HepG2 (cell line): ENCODE data around the gene GGA3. TPM values are rescaled to one million over a fixed set of nuclear protein-coding genes. Genes with fewer than 3 reads are reported as not detected.

ENCODE experiments used
- AGO1 ChIP-seq: fragments of 200-400 bp; formaldehyde crosslinking; IDR thresholded peaks from 2 replicates; pipeline ENCODE4 v1.6.1; 2017; ENCODE audit warnings: mild to moderate bottlenecking, low read depth, low read length, moderate library complexity; ENCODE audit not compliant: poor library complexity, severe bottlenecking
- ASH2L ChIP-seq: fragments of 300-600, 200-600 bp; sonication (generic); IDR thresholded peaks from 2 replicates; pipeline ENCODE4 v1.7.0; 2017; ENCODE audit warnings: low read depth, mild to moderate bottlenecking, moderate library complexity, mixed read lengths, low read length; ENCODE audit not compliant: insufficient read length
- ATAD3A ChIP-seq: sonication (generic); formaldehyde crosslinking; IDR thresholded peaks from 2 replicates; pipeline ENCODE4 v1.4.0; 2020; ENCODE audit warnings: missing genetic modification reagents
- HDAC6 ChIP-seq: fragments of 200-600 bp; sonication (generic); IDR thresholded peaks from 2 replicates; pipeline ENCODE4 v1.7.0; 2017; ENCODE audit warnings: mild to moderate bottlenecking, antibody characterized with exemption, low read length, low read depth
- HOXA3 ChIP-seq: sonication (generic); formaldehyde crosslinking; IDR thresholded peaks from 2 replicates; pipeline ENCODE4 v1.5.0; 2020; ENCODE audit warnings: missing genetic modification reagents
- KDM4B ChIP-seq: sonication (generic); formaldehyde crosslinking; IDR thresholded peaks from 2 replicates; pipeline ENCODE4 v1.4.0; 2020; ENCODE audit warnings: missing genetic modification reagents
- NFKB2 ChIP-seq: sonication (generic); formaldehyde crosslinking; IDR thresholded peaks from 2 replicates; pipeline ENCODE4 v1.4.0; 2020; ENCODE audit warnings: missing genetic modification reagents, borderline replicate concordance
- ONECUT2 ChIP-seq: sonication (generic); formaldehyde crosslinking; IDR thresholded peaks from 2 replicates; pipeline ENCODE4 v1.4.0; 2020; ENCODE audit warnings: missing genetic modification reagents
- PAX8 ChIP-seq: sonication (generic); formaldehyde crosslinking; IDR thresholded peaks from 2 replicates; pipeline ENCODE4 v1.8.0; 2022; ENCODE audit warnings: mild to moderate bottlenecking, missing genetic modification reagents, borderline replicate concordance
- PCBP1 ChIP-seq: fragments of 200-400 bp; formaldehyde crosslinking; IDR thresholded peaks from 2 replicates; pipeline ENCODE4 v1.6.1; 2017; ENCODE audit warnings: mild to moderate bottlenecking, low read depth, low read length, borderline replicate concordance
- RFXANK ChIP-seq: IDR thresholded peaks from 2 replicates; pipeline ENCODE4 v1.6.1; 2016
- STAG1 ChIP-seq: sonication (generic); formaldehyde crosslinking; IDR thresholded peaks from 2 replicates; pipeline ENCODE4 v1.4.0; 2020; ENCODE audit warnings: missing genetic modification reagents
- ZFP36L2 ChIP-seq: sonication (generic); formaldehyde crosslinking; IDR thresholded peaks from 2 replicates; pipeline ENCODE4 v1.4.0; 2020; ENCODE audit warnings: missing genetic modification reagents
- ZNF251 ChIP-seq: sonication (generic); formaldehyde crosslinking; IDR thresholded peaks from 2 replicates; pipeline ENCODE4 v1.9.0; 2021; ENCODE audit warnings: mild to moderate bottlenecking, missing genetic modification reagents
- ZNF570 ChIP-seq: sonication (generic); formaldehyde crosslinking; IDR thresholded peaks from 2 replicates; pipeline ENCODE4 v1.4.0; 2020; ENCODE audit warnings: mild to moderate bottlenecking, missing genetic modification reagents, borderline replicate concordance
- ZNF652 ChIP-seq: IDR thresholded peaks from 2 replicates; pipeline ENCODE4 v1.6.1; 2016; ENCODE audit warnings: low read depth, borderline replicate concordance
- ZNF746 ChIP-seq: sonication (generic); formaldehyde crosslinking; IDR thresholded peaks from 2 replicates; pipeline ENCODE4 v1.8.0; 2022; ENCODE audit warnings: mild to moderate bottlenecking, missing genetic modification reagents
- ZNF773 ChIP-seq: sonication (generic); formaldehyde crosslinking; IDR thresholded peaks from 2 replicates; pipeline ENCODE4 v1.4.0; 2020; ENCODE audit warnings: missing genetic modification reagents, borderline replicate concordance
- ZNF780A ChIP-seq: sonication (generic); formaldehyde crosslinking; IDR thresholded peaks from 2 replicates; pipeline ENCODE4 v1.8.0; 2022; ENCODE audit warnings: mild to moderate bottlenecking, missing genetic modification reagents, moderate library complexity
- ZSCAN29 ChIP-seq: sonication (generic); formaldehyde crosslinking; conservative IDR thresholded peaks from 2 replicates; pipeline ENCODE4 v1.4.0; 2020; ENCODE audit warnings: mild to moderate bottlenecking, missing genetic modification reagents
- polyA plus RNA-seq, 8 experiments: library from polyadenylated mRNA; depleted of rRNA in 3 of 8; stranded (reverse) in 7 of 8; unstranded in 1 of 8; fragments of >200 nt; fragmentation: Illumina TruSeq in 4 of 8; extraction: Trizol in 4 of 8; gene quantifications; 2 replicates each; pipeline versions ENCODE4 v1.2.1 to v1.2.3, GENCODE V29; 2011 to 2016; ENCODE audit warnings: low read depth in 4 of 8, missing spikeins in 1 of 8, mixed read lengths in 1 of 8; ENCODE audit not compliant: insufficient read depth in 1 of 8
- total RNA-seq, 5 experiments: library from RNA; depleted of rRNA; stranded (reverse); fragments of >200 nt; fragmentation: Illumina TruSeq; extraction: Trizol; gene quantifications; 2 replicates each; pipeline ENCODE4 v1.2.3, GENCODE V29; 2016; ENCODE audit warnings: low read depth in 1 of 5
- TF ChIP-seq, protein P1 (sequence below): sonication (generic); formaldehyde crosslinking; IDR thresholded peaks from 2 replicates; pipeline ENCODE4 v1.4.0; 2020; ENCODE audit warnings: missing genetic modification reagents, borderline replicate concordance
- TF ChIP-seq, protein P2 (sequence below): sonication (generic); formaldehyde crosslinking; IDR thresholded peaks from 2 replicates; pipeline ENCODE4 v1.4.0; 2020; ENCODE audit warnings: missing genetic modification reagents, low read depth, mild to moderate bottlenecking, borderline replicate concordance
- TF ChIP-seq, protein P3 (sequence below): sonication (generic); formaldehyde crosslinking; IDR thresholded peaks from 2 replicates; pipeline ENCODE4 v1.5.1; 2020; ENCODE audit warnings: mild to moderate bottlenecking, missing genetic modification reagents, borderline replicate concordance

Gene GGA3
- total and polyA plus RNA-seq, 2 of the 13 experiments (the other 11 are each of a cell fraction or from before 2014, with no cell fraction given), result 28.4 to 43.7 TPM

DNA sequence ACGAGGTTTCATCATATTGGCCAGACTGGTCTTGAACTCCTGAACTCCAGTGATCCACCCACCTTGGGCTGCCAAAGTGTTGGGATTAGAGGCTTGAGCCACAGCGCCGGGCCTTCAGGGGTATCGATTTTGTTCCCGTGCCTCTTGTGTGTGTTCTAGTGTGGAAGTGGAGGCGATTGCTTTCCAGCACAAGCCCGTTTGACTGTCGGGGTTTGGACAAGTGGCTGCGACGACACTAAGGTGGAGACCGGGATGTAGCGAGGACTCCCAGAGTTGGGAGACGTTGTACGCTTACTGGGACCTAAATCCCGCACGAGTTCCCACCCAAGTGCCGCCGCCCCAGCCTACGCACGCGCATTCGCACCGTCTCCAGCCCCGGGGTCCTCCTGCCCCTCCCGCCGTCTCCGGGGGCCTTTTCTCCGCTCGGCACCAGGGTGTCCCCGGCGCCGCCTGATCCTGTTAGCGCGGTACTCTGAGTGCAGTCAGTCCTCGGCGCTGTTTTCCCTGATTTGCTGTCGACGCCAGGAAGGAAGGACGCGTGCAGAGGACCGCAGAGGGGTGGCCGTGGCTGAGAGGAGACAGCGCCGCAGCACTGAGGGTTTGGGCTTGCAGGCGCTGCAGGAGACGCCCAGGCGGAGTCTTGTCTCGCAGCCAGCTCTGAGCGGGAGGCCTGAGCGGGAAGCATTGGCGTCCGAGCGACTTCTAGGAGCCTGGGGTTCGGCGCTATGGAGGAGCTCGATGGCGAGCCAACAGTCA, 56.2 kb downstream of the GGA3 start, which contains the start of gene NUP85 (continued):
- TF ChIP-seq, protein P1, sequence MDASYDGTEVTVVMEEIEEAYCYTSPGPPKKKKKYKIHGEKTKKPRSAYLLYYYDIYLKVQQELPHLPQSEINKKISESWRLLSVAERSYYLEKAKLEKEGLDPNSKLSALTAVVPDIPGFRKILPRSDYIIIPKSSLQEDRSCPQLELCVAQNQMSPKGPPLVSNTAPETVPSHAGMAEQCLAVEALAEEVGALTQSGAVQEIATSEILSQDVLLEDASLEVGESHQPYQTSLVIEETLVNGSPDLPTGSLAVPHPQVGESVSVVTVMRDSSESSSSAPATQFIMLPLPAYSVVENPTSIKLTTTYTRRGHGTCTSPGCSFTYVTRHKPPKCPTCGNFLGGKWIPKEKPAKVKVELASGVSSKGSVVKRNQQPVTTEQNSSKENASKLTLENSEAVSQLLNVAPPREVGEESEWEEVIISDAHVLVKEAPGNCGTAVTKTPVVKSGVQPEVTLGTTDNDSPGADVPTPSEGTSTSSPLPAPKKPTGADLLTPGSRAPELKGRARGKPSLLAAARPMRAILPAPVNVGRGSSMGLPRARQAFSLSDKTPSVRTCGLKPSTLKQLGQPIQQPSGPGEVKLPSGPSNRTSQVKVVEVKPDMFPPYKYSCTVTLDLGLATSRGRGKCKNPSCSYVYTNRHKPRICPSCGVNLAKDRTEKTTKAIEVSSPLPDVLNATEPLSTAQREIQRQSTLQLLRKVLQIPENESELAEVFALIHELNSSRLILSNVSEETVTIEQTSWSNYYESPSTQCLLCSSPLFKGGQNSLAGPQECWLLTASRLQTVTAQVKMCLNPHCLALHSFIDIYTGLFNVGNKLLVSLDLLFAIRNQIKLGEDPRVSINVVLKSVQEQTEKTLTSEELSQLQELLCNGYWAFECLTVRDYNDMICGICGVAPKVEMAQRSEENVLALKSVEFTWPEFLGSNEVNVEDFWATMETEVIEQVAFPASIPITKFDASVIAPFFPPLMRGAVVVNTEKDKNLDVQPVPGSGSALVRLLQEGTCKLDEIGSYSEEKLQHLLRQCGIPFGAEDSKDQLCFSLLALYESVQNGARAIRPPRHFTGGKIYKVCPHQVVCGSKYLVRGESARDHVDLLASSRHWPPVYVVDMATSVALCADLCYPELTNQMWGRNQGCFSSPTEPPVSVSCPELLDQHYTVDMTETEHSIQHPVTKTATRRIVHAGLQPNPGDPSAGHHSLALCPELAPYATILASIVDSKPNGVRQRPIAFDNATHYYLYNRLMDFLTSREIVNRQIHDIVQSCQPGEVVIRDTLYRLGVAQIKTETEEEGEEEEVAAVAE (CRISPR knock-in tag), result 0 out of 2 replicates have a peak, but pooled peaks have one; percentile 61
- TF ChIP-seq, protein P2, sequence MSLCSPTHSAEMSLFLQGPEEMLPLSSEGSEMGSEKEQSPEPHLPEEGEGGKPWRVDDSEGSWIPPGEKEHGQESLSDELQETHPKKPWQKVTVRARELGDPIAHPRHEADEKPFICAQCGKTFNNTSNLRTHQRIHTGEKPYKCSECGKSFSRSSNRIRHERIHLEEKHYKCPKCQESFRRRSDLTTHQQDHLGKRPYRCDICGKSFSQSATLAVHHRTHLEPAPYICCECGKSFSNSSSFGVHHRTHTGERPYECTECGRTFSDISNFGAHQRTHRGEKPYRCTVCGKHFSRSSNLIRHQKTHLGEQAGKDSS (CRISPR knock-in tag), result peak; percentile 90
- TF ChIP-seq ZNF746 (CRISPR knock-in tag), result peak; percentile 56; the same call in 1 of the 2 replicates
- TF ChIP-seq ZNF251, result peak; percentile 87; the same call in 1 of the 2 replicates
- TF ChIP-seq ZFP36L2 (CRISPR knock-in tag), result peak; percentile 67; the same call in 1 of the 2 replicates
- no peak; the same call in 1 of the 2 replicates for TF ChIP-seq ZNF652 (CRISPR knock-in tag)
- TF ChIP-seq RFXANK (CRISPR knock-in tag), result no peak
- TF ChIP-seq STAG1 (CRISPR knock-in tag), result no peak
- no peak for TF ChIP-seq ZNF570 (CRISPR knock-in tag)
- peak; percentile 98 for TF ChIP-seq ASH2L
- TF ChIP-seq ATAD3A (CRISPR knock-in tag), result peak; percentile 78; the same call in 1 of the 2 replicates
- TF ChIP-seq PCBP1, result peak; percentile 84; the same call in 1 of the 2 replicates
- peak; percentile 99; the same call in 1 of the 2 replicates for TF ChIP-seq HDAC6
- peak; percentile 65; the same call in 1 of the 2 replicates for TF ChIP-seq ZNF773
- 0 out of 2 replicates have a peak, but pooled peaks have one; percentile 26 for TF ChIP-seq PAX8 (CRISPR knock-in tag)
- TF ChIP-seq AGO1, result peak; percentile 80
- TF ChIP-seq ONECUT2 (CRISPR knock-in tag), result peak; percentile 91
- TF ChIP-seq NFKB2 (CRISPR knock-in tag), result peak; percentile 81
- TF ChIP-seq KDM4B (CRISPR knock-in tag), result peak; percentile 25
- peak; percentile 82; the same call in 1 of the 2 replicates for TF ChIP-seq HOXA3 (CRISPR knock-in tag)
- no peak for TF ChIP-seq ZNF780A (CRISPR knock-in tag)
- TF ChIP-seq, protein P3, sequence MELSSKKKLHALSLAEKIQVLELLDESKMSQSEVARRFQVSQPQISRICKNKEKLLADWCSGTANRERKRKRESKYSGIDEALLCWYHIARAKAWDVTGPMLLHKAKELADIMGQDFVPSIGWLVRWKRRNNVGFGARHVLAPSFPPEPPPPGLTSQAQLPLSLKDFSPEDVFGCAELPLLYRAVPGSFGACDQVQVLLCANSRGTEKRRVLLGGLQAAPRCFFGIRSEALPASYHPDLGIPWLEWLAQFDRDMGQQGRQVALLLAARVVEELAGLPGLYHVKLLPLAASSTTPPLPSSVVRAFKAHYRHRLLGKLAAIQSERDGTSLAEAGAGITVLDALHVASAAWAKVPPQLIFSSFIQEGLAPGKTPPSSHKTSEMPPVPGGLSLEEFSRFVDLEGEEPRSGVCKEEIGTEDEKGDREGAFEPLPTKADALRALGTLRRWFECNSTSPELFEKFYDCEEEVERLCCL, result peak; percentile 89; the same call in 1 of the 2 replicates
- peak; percentile 55; the same call in 1 of the 2 replicates for TF ChIP-seq ZSCAN29 (CRISPR knock-in tag)
